Measurements from ENCODE around the gene RUNX1. TPM values are rescaled to one million over a fixed set of nuclear protein-coding genes. Genes with fewer than 3 reads are reported as not detected.

RUNX1 gene
- total RNA-seq, 6 experiments from 2014 or later = 2.9 to 18.3 (median 4.3) TPM

- TF ChIP-seq POLR2A (IDR thresholded peaks at IDR 0.05) = no peak
- no peak for TF ChIP-seq CTCF (IDR thresholded peaks at IDR 0.05)
- no peak overlapping the region for H3K27ac ChIP-seq
- H3K36me3 ChIP-seq = no peaks in the 10 kb centered on the region
- H3K4me3 ChIP-seq = no peak overlapping the region
- DNase-seq (no peak), ATAC-seq (no peak)
- H3K9me3 ChIP-seq = no peaks in the 10 kb centered on the region
- WGBS (ENCODE audit: insufficient coverage, low coverage, low lambda C conversion rate, missing lambda C conversion rate) = 64% methylated on average over 1 of the region's 1 CpG
- intact Hi-C loops (cut with DNase I) = no loop called here
- no peaks in the 10 kb centered on the region for H3K27me3 ChIP-seq
- no peaks in the 10 kb centered on the region for H3K4me1 ChIP-seq
These were observed 286.3 kb downstream of the RUNX1 start for GRCh38 chr21:34762786-34763185.

- WGBS (ENCODE audit: insufficient coverage, low coverage, low lambda C conversion rate, missing lambda C conversion rate) = 63% methylated on average over 1 of the region's 2 CpGs
- Histone ChIP-seq H3K9me3 (no peaks in the 10 kb centered on the region), H3K27me3 (no peaks in the 10 kb centered on the region), H3K27ac (no peak overlapping the region), H3K4me1 (no peaks in the 10 kb centered on the region), H3K36me3 (no peaks in the 10 kb centered on the region), H3K4me3 (no peak overlapping the region)
- no peak for TF ChIP-seq CTCF (IDR thresholded peaks at IDR 0.05)
- intact Hi-C loops (cut with DNase I) = no loop called here
- ATAC-seq (no peak), DNase-seq (no peak)
These were observed 287.3 kb downstream of the RUNX1 start for GRCh38 chr21:34761758-34762330.

- no peaks in the 10 kb centered on the region for H3K27me3 ChIP-seq
- H3K27ac ChIP-seq = no peak overlapping the region
- H3K4me3 ChIP-seq = no peak overlapping the region
- 77% methylated on average over 19 of the region's 19 CpGs for WGBS (ENCODE audit: insufficient coverage, low coverage, low lambda C conversion rate, missing lambda C conversion rate)
- DNase-seq = no peak
- no peaks in the 10 kb centered on the region for H3K4me1 ChIP-seq
- intact Hi-C loops (cut with DNase I) = no loop called here
- H3K9me3 ChIP-seq = no peaks in the 10 kb centered on the region
- ATAC-seq = no peak
- no peak for TF ChIP-seq POLR2A (IDR thresholded peaks at IDR 0.05)
- no peak for TF ChIP-seq CTCF (IDR thresholded peaks at IDR 0.05)
- no peaks in the 10 kb centered on the region for H3K36me3 ChIP-seq
These were observed 294.1 kb downstream of the RUNX1 start for GRCh38 chr21:34754690-34755647.

GRCh38 chr21:34748862-34749261 is 300.2 kb downstream of the RUNX1 start:
- ATAC-seq = no peak
- Histone ChIP-seq H3K27ac (no peak overlapping the region), H3K9me3 (no peaks in the 10 kb centered on the region), H3K27me3 (no peaks in the 10 kb centered on the region), H3K4me1 (no peaks in the 10 kb centered on the region), H3K36me3 (no peaks in the 10 kb centered on the region), H3K4me3 (no peak overlapping the region)
- TF ChIP-seq POLR2A (IDR thresholded peaks at IDR 0.05) (no peak), CTCF (IDR thresholded peaks at IDR 0.05) (no peak)
- no peak for DNase-seq
- WGBS (ENCODE audit: insufficient coverage, low coverage, low lambda C conversion rate, missing lambda C conversion rate) = 29% methylated on average over 3 of the region's 3 CpGs
- intact Hi-C loops (cut with DNase I) = loop anchor here in 1 of 2 donors (10.0 kb wide), 1 partner anchor 656 kb away; no protein-coding TSS in a partner anchor

All from right lobe of liver (tissue), 6 donors.